Measurements from ENCODE around the gene VCL.

VCL gene

GRCh38 chr10:74160013-74160412, 162.1 kb downstream of the VCL start:
- no peak for DNase-seq

- DNase-seq: no peak
These were observed 165.6 kb downstream of the VCL start for GRCh38 chr10:74163319-74164068.

- no peak for DNase-seq
These were observed 167.0 kb downstream of the VCL start for GRCh38 chr10:74164716-74165529.

- no peak for DNase-seq
These were observed 167.6 kb downstream of the VCL start for GRCh38 chr10:74165530-74165901.

- DNase-seq: no peak
These were observed 169.5 kb downstream of the VCL start for GRCh38 chr10:74167443-74167842.
